IMR-90 (cell line): ENCODE data around the gene CLEC4A.

Experiments
- MAFK ChIP-seq: IDR thresholded peaks from 2 replicates; pipeline ENCODE4 v1.6.1; 2012; ENCODE audit warnings: low read depth, low read length, improper control_type of control experiment
- POLR2A ChIP-seq: IDR thresholded peaks from 2 replicates; pipeline ENCODE4 v1.6.1; 2012; ENCODE audit warnings: mild to moderate bottlenecking, low read depth, low read length
- RCOR1 ChIP-seq: IDR thresholded peaks from 2 replicates; pipeline ENCODE4 v1.6.1; 2012; ENCODE audit warnings: mild to moderate bottlenecking, low read length, improper control_type of control experiment; ENCODE audit not compliant: insufficient replicate concordance
- TF ChIP-seq, protein P1 (sequence below): conservative IDR thresholded peaks from 2 replicates; pipeline ENCODE4 v1.5.1; 2012; ENCODE audit warnings: mild to moderate bottlenecking, low read depth, low read length, improper control_type of control experiment

DNA sequence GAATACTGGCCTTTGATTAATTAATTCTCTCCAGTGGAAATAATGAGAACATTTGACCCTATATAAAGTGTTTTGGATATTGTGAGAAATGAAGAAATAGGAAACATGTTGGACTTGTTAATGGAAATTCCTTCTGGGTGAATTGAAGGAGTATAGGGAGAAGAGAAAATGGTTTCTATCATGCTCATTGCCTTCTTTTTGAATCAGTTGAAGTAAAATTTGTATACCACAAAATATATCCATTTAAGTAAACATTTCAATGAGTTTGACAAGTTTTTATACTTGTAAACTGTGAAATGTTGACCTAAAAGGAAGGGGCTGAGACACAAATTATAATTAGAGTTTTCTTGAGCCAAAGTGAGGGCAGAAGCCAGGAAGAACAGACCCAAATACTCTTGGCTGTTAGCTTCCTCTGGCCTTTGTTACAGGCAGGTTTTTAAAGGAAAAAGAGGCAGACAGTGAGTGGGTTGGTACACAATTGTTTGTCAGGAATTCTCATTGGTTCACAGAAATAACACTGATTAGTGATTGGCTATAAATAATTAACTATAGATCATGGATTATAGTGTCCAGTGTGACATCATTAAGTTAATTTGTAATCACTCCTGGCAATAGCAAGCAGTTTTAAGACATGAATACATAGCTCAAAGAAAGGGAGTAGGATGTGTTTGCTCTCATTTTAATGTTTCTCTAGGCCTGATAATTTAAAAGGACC lies 34.2 kb downstream of the CLEC4A start:
- no peak for TF ChIP-seq RCOR1
- TF ChIP-seq POLR2A, result no peak
- TF ChIP-seq, protein P1, sequence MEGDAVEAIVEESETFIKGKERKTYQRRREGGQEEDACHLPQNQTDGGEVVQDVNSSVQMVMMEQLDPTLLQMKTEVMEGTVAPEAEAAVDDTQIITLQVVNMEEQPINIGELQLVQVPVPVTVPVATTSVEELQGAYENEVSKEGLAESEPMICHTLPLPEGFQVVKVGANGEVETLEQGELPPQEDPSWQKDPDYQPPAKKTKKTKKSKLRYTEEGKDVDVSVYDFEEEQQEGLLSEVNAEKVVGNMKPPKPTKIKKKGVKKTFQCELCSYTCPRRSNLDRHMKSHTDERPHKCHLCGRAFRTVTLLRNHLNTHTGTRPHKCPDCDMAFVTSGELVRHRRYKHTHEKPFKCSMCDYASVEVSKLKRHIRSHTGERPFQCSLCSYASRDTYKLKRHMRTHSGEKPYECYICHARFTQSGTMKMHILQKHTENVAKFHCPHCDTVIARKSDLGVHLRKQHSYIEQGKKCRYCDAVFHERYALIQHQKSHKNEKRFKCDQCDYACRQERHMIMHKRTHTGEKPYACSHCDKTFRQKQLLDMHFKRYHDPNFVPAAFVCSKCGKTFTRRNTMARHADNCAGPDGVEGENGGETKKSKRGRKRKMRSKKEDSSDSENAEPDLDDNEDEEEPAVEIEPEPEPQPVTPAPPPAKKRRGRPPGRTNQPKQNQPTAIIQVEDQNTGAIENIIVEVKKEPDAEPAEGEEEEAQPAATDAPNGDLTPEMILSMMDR, result no peak
- TF ChIP-seq MAFK, result no peak
